Adrenal gland (tissue), 12 donors: ENCODE measurements around the gene TFEB. TPM values are rescaled to one million over a fixed set of nuclear protein-coding genes. Genes with fewer than 3 reads are reported as not detected.

ENCODE experiments used
- DNase-seq, 7 donors: peaks; one replicate each; pipeline ENCODE4 v3.0.0-alpha.2; 2019 to 2020
- H3K27ac ChIP-seq, 5 donors: fragments of 200-600 bp; sonication (generic) in 4 of 5; 1 replicate in 3 of 5; 2 replicates in 2 of 5; pipeline versions ENCODE4 v1.5.1 to v1.8.0; 2016 to 2020; ENCODE audit warnings: mild to moderate bottlenecking in 1 of 5
- H3K27me3 ChIP-seq: fragments of 200-600 bp; 2 replicates; pipeline ENCODE4 v1.8.0; 2021
- H3K36me3 ChIP-seq, 2 donors: fragments of 200-600 bp; replicated peaks in 1 of 2; 1 replicate in 1 of 2; 2 replicates in 1 of 2; pipeline versions ENCODE4 v1.5.1 to v1.8.0; 2018 to 2022
- H3K4me1 ChIP-seq, 2 donors: fragments of 200-600 bp; replicated peaks in 1 of 2; 1 replicate in 1 of 2; 2 replicates in 1 of 2; pipeline versions ENCODE4 v1.5.1 to v1.8.0; 2018 to 2021
- H3K4me3 ChIP-seq, 4 donors: fragments of 200-600 bp; sonication (generic) in 3 of 4; one replicate each; pipeline ENCODE4 v1.5.1; 2016 to 2018
- H3K9me3 ChIP-seq, 3 donors: fragments of 200-600 bp; sonication (generic) in 1 of 3; replicated peaks in 1 of 3; 1 replicate in 2 of 3; 2 replicates in 1 of 3; pipeline versions ENCODE4 v1.5.1 to v1.8.0; 2016 to 2021
- CTCF ChIP-seq, 6 experiments: fragments of 450-650 bp in 4 of 6; fragments of 200-600 bp in 2 of 6; sonication (generic) in 1 of 6; IDR thresholded peaks; 1 replicate in 5 of 6; 2 replicates in 1 of 6; pipeline versions ENCODE4 v1.5.1 to v1.8.0; 2016 to 2021; ENCODE audit warnings: antibody characterized with exemption in 6 of 6, mild to moderate bottlenecking in 2 of 6, moderate library complexity in 1 of 6
- POLR2A ChIP-seq, 2 donors: fragments of 450-650 bp; IDR thresholded peaks; one replicate each; pipeline ENCODE4 v1.6.1; 2017; ENCODE audit warnings: antibody characterized with exemption in 2 of 2, mild to moderate bottlenecking in 2 of 2, moderate library complexity in 1 of 2
- WGBS, 4 donors: extraction: QIAGEN DNeasy Blood & Tissue Kit in 2 of 4; methylation state at CpG; one replicate each; pipeline versions ENCODE4 v1.1.5 to v1.1.7; 2013 to 2017; 5-methylcytosine and 5-hydroxymethylcytosine counted together
- intact Hi-C, 2 donors: fragments of 100-400 bp; cut with DNase I; formaldehyde crosslinking; loops; one replicate each; pipeline versions ENCODE4 v1.14.1 to v1.15.0; 2022 to 2023
- polyA plus RNA-seq, 3 donors: library from polyadenylated mRNA; stranded (reverse); fragments of 200-250 nt in 2 of 3; fragments of 350-450 nt in 1 of 3; fragmentation: Illumina TruSeq in 1 of 3; extraction: RNeasy Lipid Tissue Mini Kit (QIAGEN cat#74804) in 1 of 3; gene quantifications; one replicate each; pipeline ENCODE4 v1.2.3, GENCODE V29; 2013 to 2014
- total RNA-seq, 9 donors: library from RNA; depleted of rRNA in 4 of 9; stranded (reverse); fragments of >200 nt in 4 of 9; fragments of 120-200 nt in 1 of 9; fragmentation: NEBNext Ultra II Directional in 1 of 9; extraction: Animal tissue kit (Norgen Biotek cat#: 25700) in 1 of 9; gene quantifications; one replicate each; pipeline versions ENCODE4 v1.1.0 to v1.2.4, GENCODE V29; 2013 to 2023
- donor health status: healthy with polysubstance abuse.
- donor health status: Bipolar disorder and iron deficiency.
- donor health status: DM: yes; HTN: yes; CAD: no.
- donor health status: DM: no; HTN: no; CAD: no.
- donor health status: DM: no; HTN: no; CAD: no.
- donor health status: DM: yes; HTN: yes; CAD: no.

TFEB gene
- total and polyA plus RNA-seq, 12 donors, result 2.1 to 47.2 (median 20.2) TPM

- H3K4me1 ChIP-seq, result peaks cover 19 to 21% of the 10 kb centered on the region in 2 donors
- H3K4me3 ChIP-seq, result peak overlapping the region in 2 of 4 donors; percentile 26 to 75
- WGBS, 4 donors, result 4 to 5% (median 4%) methylated on average over 6 to 16 of the region's 16 CpGs
- TF ChIP-seq CTCF (IDR thresholded peaks at IDR 0.05) (no peak), POLR2A (IDR thresholded peaks at IDR 0.05) (no peak)
- H3K9me3 ChIP-seq, result no peaks in the 10 kb centered on the region
- peak overlapping the region in 1 of 5 donors; percentile 74 for H3K27ac ChIP-seq
- peaks cover 0 to 16% of the 10 kb centered on the region in 2 donors for H3K36me3 ChIP-seq
- no peak for DNase-seq
- intact Hi-C loops, result loop anchor here (5.0 to 10.0 kb wide), 3 partner anchors 75 to 175 kb away; no protein-coding TSS in a partner anchor
- H3K27me3 ChIP-seq, result no peaks in the 10 kb centered on the region
Measured at GRCh38 chr6:41779336-41779735, 43.9 kb upstream of the TFEB start.

- WGBS, 4 donors, result 27 to 46% (median 38%) methylated on average over 6 of the region's 6 CpGs
- TF ChIP-seq POLR2A (IDR thresholded peaks at IDR 0.05) (no peak), CTCF (IDR thresholded peaks at IDR 0.05) (no peak)
- Histone ChIP-seq H3K27me3 (no peaks in the 10 kb centered on the region), H3K4me3 (peak overlapping the region in 2 of 4 donors; percentile 26 to 75), H3K36me3 (peaks cover 0 to 21% of the 10 kb centered on the region in 2 donors), H3K9me3 (no peaks in the 10 kb centered on the region), H3K4me1 (peaks cover 19 to 21% of the 10 kb centered on the region in 2 donors), H3K27ac (no peak overlapping the region)
- intact Hi-C loops, result loop anchor here (5.0 to 10.0 kb wide), 3 partner anchors 74 to 174 kb away; no protein-coding TSS in a partner anchor
- DNase-seq, result no peak
Measured at GRCh38 chr6:41778895-41779294, 43.5 kb upstream of the TFEB start.

GRCh38 chr6:41777551-41778285 lies 42.3 kb upstream of the TFEB start:
- Histone ChIP-seq H3K36me3 (peaks cover 0 to 29% of the 10 kb centered on the region in 2 donors), H3K27ac (peak overlapping the region in 2 of 5 donors; percentile 47 to 53), H3K4me1 (peaks cover 19 to 21% of the 10 kb centered on the region in 2 donors), H3K27me3 (no peaks in the 10 kb centered on the region), H3K9me3 (no peaks in the 10 kb centered on the region), H3K4me3 (no peak overlapping the region)
- TF ChIP-seq POLR2A (IDR thresholded peaks at IDR 0.05) (no peak), CTCF (IDR thresholded peaks at IDR 0.05) (no peak)
- DNase-seq, result no peak
- intact Hi-C loops, result loop anchor here (5.0 to 10.0 kb wide), 3 partner anchors 73 to 173 kb away; no protein-coding TSS in a partner anchor
- WGBS, 4 donors, result 77 to 85% (median 84%) methylated on average over 5 of the region's 5 CpGs

GRCh38 chr6:41775293-41775882 lies 40.0 kb upstream of the TFEB start:
- H3K4me3 ChIP-seq, result no peak overlapping the region
- intact Hi-C loops, result loop anchor here (5.0 to 10.0 kb wide), 3 partner anchors 71 to 171 kb away; no protein-coding TSS in a partner anchor
- peaks cover 9% of the 10 kb centered on the region in 2 donors for H3K4me1 ChIP-seq
- peaks cover 0 to 50% of the 10 kb centered on the region in 2 donors for H3K36me3 ChIP-seq
- WGBS, 4 donors, result 83 to 91% (median 87%) methylated on average over 11 to 13 of the region's 13 CpGs
- DNase-seq, result no peak
- no peaks in the 10 kb centered on the region for H3K9me3 ChIP-seq
- TF ChIP-seq CTCF (IDR thresholded peaks at IDR 0.05) (no peak), POLR2A (IDR thresholded peaks at IDR 0.05) (no peak)
- no peaks in the 10 kb centered on the region for H3K27me3 ChIP-seq
- no peak overlapping the region for H3K27ac ChIP-seq
